ENCODE data around the gene IPO11.
"Not testable (repeated sequence)": the region's sequence is repeated elsewhere in the genome, so short reads cannot be mapped to it uniquely, and the experiment has no call there.

DNA sequence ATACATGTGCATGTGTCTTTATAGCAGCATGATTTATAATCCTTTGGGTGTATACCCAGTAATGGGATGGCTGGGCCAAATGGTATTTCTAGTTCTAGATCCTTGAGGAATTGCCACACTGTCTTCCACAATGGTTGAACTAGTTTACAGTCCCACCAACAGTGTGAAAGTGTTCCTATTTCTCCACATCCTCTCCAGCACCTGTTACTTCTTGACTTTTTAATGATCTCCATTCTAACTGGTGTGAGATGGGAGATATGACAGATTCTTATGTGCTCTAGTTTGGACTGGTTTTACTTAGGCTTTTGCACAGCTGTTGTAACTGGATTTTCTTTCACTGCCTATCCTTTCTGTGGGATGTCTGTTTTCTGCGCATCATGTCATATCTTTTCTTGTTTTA is 108.2 kb downstream of the IPO11 start:
- TF ChIP-seq, protein P1, sequence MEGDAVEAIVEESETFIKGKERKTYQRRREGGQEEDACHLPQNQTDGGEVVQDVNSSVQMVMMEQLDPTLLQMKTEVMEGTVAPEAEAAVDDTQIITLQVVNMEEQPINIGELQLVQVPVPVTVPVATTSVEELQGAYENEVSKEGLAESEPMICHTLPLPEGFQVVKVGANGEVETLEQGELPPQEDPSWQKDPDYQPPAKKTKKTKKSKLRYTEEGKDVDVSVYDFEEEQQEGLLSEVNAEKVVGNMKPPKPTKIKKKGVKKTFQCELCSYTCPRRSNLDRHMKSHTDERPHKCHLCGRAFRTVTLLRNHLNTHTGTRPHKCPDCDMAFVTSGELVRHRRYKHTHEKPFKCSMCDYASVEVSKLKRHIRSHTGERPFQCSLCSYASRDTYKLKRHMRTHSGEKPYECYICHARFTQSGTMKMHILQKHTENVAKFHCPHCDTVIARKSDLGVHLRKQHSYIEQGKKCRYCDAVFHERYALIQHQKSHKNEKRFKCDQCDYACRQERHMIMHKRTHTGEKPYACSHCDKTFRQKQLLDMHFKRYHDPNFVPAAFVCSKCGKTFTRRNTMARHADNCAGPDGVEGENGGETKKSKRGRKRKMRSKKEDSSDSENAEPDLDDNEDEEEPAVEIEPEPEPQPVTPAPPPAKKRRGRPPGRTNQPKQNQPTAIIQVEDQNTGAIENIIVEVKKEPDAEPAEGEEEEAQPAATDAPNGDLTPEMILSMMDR (conservative IDR thresholded peaks at IDR 0.05; ENCODE audit: low read length): not testable (repeated sequence)
- TF ChIP-seq EZH2phosphoT487 (IDR thresholded peaks at IDR 0.05; ENCODE audit: borderline replicate concordance): not testable (repeated sequence)

Measured in Loucy (cell line).